H7 (cell line): ENCODE data around the gene MAD2L1BP. TPM values are rescaled to one million over a fixed set of nuclear protein-coding genes. Genes with fewer than 3 reads are reported as not detected.

Source experiments
- DNase-seq: peaks from one replicate; pipeline ENCODE4 v3.0.0; 2012
- H3K27me3 ChIP-seq: 2 replicates; pipeline ENCODE4 v1.6.0; 2011; ENCODE audit warnings: mild to moderate bottlenecking, low read length; ENCODE audit not compliant: control insufficient read depth, insufficient read depth
- H3K36me3 ChIP-seq: replicated peaks from 2 replicates; pipeline ENCODE4 v1.5.1; 2011; ENCODE audit warnings: low read length; ENCODE audit not compliant: control insufficient read depth, insufficient read depth
- H3K4me3 ChIP-seq: 2 replicates; pipeline ENCODE4 v1.5.1; 2011; ENCODE audit warnings: low read depth, mild to moderate bottlenecking, control low read depth, low read length, moderate library complexity; ENCODE audit not compliant: insufficient read depth
- total RNA-seq: library from RNA; depleted of rRNA; stranded (reverse); fragments of >200 nt; shearing (Covaris generic); gene quantifications from 2 replicates; pipeline ENCODE4 v1.2.3, GENCODE V29; 2014

The MAD2L1BP gene
- total RNA-seq, 1 experiment from 2014 or later: 46.5 TPM

DNA sequence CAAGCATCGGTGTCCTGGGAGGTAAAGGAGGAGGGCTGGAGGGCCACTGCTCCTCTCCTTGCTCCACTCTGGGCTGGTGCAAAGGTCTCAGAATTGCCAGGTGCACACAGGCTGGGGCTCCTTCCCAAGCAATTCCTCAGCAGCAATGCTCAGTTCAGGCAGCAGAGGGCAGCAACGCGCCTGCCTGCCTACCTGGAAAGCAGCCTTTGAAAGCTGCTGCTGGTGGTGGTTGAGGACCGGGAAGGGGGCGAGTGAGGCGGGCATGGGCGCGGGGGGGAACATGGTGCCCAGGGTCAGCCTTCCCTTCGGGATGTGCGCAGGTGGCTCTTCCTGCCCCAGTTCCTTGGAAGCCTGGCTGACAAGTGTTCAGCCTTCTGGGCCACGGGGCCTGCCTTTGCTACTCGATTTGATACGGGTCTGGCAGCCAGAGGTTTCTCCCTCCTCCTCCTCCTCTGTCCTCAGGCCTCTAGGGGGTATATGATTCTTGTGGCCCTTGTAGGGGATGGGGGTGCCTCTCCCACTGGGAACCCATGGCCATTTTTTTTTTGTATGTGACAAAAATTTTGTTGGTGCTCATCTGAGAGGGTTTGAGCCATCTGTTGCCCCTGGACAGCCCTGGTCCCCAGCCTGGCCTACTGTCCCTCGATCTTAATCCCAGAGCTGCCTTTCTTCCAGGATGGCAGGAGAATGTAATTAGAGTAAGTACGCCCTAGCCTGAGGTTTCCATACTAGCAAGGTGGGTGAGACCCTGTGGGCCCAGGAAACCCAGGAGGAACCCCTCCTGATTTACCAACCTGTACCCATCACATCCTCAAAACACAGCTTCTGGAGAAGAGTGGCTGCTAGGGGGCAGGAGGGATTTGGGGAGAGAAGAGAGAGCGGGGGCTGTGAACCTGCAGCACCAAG, 31.9 kb downstream of the MAD2L1BP start:
- Histone ChIP-seq H3K27me3 (no peaks in the 10 kb centered on the region), H3K36me3 (peaks cover 14% of the 10 kb centered on the region), H3K4me3 (no peak overlapping the region)
- DNase-seq: peak; percentile 92

DNA sequence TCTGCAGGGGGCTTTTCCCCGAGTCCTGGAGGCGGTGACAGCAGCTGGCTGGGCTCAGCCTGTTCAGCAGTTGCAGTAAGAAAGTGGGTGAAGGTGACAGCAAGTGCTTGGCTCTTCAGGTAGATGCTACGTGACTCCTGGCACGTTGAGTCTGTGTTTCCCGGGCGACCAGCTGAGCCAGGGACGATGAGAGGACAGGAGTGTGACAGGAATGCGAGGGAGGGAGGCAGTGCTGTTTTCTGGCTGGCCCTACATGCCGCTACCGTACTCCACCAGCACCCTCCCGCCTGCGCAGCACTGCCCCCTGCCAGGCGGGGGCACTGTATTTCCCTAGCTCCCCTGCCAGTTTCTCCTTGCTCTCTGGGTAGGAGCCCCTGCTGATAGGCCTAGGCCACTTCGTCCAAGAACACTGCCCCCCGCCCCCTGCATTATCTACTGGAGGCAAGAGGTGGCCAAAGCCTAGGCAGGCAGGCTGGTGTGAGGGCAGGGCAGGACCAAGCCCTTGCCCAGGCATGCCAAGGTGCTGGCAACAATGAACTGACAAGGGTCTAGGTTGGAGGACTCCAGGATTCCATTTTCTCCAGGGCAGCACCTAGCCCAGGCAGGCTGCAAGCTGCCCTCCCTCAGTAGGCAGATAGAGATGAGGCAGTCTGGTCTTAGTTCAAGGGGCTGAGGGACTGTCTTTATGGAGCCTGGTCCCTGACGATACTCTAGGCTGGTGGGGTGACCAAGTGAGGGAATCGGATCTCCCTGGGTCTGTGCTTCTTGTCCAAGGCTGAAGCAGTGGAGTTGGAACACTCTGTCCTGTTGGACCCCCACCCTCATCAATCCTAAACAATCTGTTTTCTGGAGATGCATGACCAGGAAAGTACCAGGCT, 32.8 kb downstream of the MAD2L1BP start:
- no peak overlapping the region for H3K4me3 ChIP-seq
- peak; percentile 90 for DNase-seq
- H3K27me3 ChIP-seq: no peaks in the 10 kb centered on the region
- peaks cover 16% of the 10 kb centered on the region for H3K36me3 ChIP-seq

DNA sequence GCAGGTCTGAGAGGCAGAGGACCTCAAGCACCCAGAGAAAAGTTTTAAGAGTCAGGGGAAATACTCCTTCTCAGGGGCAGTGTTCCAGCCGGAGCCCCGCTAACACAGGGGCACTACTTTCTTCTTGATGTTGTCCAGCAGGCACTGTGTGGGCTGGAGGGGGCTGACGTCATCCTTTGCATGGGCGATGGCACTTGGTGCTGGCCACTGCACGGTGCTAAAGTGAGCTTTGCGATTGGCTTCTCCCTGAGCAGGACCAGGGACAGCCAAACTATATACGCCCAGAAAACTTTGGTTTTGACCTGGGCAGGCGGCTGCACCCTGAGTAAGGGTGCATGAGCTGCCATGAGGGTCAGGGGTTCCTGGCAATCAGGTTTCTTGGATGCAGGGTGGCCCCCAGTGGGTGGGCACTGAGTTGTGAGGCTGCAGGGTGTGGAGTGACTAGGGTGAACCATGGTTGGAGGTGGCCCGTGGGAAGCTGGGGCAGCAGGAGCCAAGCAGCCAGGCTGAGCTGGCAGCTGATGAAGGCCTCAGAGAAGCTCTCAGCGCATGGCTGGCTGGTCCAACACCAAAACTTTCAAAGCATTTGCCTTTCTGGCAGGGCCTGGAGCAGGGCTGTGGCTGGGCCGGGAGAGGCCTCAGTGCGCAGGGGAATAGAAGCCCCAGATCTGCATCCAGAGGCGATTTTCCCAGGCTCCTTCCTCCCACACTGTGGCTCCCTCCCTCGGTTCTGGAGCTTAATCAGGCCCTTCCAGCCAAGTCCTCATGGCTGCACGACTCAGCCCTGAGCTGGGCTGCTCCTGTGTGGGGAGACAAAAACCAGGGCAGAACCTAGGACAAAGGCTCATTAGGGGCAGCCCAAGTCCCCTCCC, 33.6 kb downstream of the MAD2L1BP start:
- Histone ChIP-seq H3K27me3 (no peaks in the 10 kb centered on the region), H3K4me3 (no peak overlapping the region), H3K36me3 (peaks cover 21% of the 10 kb centered on the region)
- peak; percentile 62 for DNase-seq

DNA sequence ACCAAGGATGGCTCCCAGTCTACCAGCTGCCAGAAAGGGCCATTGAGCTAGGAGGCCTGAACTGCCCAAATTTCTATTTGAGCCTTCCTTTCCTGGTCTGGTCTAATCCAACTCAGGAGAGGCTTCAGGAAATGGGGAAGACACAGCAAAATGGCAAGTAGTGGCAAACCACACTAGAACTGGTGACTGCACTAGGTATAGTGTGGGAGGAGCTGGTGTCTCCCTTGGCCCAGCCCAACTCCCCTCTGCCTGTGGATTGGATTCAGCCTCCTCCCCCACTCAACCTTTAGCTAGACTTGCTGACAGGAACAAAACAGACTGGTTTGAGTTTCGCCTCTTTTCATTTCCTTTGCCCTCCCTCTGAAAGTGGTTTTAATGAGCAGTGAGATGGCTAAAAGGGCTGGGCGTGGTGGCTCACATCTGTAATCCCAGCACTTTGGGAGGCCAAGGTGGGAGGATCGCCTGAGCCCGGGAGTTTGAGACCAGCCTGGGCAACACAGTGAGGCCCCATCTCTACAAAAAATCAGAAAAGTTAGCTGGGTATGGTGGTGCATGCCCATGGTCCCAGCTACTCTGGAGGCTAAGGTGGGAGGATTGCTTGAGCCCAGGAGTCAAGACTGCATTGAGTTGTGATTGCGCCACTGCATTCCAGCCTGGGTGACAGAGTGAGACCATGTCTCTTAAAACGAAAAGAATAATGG, 34.4 kb downstream of the MAD2L1BP start:
- H3K27me3 ChIP-seq: no peaks in the 10 kb centered on the region
- peak; percentile 68 for DNase-seq

DNA sequence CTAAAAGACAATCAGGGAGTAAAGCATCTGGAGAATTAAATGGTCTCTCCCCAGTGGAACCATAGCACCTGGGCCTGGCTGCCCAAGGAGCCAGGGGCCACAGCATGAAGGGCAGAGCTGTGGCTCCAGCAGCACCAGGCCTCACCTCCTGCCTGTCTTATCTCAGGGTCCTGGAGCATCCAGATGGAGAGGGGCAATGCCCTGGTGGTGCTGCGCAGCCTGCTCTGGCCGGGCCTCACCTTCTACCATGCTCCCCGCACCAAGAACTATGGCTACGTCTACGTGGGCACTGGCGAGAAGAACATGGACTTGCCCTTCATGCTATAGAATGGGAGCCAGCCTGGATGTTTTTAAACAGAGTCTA, 35.0 kb downstream of the MAD2L1BP start:
- Histone ChIP-seq H3K27me3 (no peaks in the 10 kb centered on the region), H3K4me3 (no peak overlapping the region), H3K36me3 (peaks cover 32% of the 10 kb centered on the region)
- no peak for DNase-seq

More for the DNA sequence above, 34.4 kb downstream of the MAD2L1BP start:
- Histone ChIP-seq H3K36me3 (peaks cover 29% of the 10 kb centered on the region), H3K4me3 (no peak overlapping the region)

DNA sequence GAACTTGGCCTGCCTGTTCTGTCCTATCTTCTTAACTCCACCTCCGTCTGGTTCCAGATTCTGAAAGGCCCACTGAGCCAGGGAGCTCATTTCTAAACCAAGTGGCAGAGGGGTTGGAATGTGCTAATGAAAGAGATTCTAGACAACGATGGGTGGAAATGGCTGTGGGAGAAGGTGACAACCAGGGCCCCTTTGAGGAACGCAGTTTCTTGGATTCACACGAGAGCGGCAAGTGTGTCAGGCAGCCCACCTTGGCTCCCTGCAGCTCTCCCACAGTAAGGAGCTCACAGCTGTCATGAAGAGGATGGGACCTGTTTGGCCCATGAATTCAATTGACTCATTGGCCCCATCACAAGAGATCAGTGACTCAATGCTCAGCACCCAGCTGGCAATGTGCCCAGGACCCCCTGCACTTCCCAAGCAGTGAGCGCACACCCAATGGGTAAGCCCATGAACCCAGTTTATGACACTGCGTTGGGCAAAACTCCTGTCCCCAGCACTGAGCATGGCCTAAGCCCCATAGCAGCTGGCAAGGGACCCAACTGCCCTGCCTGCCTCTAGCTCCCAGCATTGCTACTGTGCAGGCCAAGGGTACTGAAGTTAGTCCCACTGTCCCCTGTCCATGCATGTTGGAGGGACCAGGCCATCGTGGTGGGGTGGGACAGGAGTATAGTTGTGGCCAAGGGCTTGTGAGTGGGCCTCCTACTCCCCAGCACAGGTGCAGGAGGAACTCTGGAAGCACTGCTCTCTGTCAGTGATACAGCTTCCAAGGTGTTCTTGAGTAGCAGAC, 35.6 kb downstream of the MAD2L1BP start:
- no peaks in the 10 kb centered on the region for H3K27me3 ChIP-seq
- no peak overlapping the region for H3K4me3 ChIP-seq
- DNase-seq: no peak
- H3K36me3 ChIP-seq: peaks cover 34% of the 10 kb centered on the region

DNA sequence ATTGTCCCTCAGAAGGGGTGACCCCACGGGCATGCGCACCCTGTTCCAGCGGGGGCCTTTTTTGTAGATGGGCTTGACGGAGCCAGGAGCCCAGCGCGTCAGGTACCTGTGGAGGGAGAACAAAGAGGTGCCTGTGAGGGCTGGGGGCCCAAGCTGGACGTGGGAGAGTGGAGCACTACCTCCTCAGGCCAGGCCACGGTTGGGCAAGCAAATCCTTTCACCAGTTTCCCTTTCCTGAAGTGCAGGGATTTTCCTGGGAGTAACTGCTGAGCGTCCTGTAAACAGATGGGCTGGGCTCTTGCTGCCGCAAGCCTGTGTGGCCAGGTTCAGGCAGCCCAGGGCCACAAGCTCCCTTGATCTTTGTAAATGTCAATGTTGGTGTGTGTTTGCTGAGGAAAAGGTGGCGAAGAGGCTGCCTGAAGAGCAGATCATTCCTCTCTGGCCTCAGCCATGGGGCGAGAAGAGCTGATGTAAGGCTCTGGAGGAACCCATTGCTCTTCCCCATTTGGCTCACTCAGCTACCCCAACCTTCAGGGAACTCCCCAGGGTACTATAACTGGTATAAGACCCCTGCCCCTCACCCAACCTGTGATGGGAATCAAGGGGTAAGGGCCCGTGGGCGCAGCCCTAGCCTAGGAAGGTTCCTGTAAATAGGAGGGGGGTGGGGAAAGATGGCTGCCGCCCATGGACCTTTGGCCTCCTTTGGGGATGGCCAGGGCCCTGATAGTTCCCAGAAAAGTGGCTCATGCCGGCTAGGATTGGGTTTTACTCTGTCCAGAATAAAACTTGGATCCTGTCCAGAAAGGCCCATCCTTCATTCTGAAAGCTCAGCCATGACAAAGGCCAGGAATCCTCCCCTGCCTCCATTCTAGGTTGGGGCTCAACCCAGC, 36.4 kb downstream of the MAD2L1BP start:
- H3K4me3 ChIP-seq: no peak overlapping the region
- no peaks in the 10 kb centered on the region for H3K27me3 ChIP-seq
- peaks cover 40% of the 10 kb centered on the region for H3K36me3 ChIP-seq
- no peak for DNase-seq

DNA sequence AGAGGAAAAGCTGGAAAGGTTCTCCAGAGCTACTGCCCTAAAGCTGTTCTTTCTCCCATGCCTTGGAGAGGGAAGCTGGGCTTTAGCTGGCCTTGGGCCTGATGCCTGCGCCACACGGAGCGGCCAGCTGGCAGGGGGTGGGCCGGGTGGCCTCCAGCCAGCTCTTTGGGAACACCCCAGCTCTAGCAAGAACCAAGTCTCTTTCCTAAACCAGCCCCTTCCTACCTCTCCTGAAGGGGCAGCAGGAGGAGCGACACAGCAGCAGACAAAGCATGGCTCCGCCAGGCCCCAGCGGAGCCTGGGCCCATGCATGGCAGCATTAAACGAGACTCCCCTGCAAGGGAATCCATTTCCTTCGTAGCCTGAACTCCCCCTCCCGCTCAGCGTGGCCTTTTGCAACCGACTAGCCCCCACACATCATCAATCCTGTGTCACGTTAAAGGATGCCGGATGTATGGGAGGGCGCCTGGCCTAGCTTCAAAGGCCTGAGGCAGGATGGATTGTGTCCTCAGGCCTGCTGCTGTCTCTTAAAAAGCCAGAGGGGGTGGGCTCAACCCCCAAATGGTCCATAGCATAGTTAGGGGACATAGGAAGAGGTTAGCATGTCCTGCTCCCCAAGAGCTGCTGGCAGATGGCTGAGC, 37.9 kb downstream of the MAD2L1BP start:
- Histone ChIP-seq H3K4me3 (no peak overlapping the region), H3K36me3 (peaks cover 53% of the 10 kb centered on the region), H3K27me3 (no peaks in the 10 kb centered on the region)
- DNase-seq: no peak

DNA sequence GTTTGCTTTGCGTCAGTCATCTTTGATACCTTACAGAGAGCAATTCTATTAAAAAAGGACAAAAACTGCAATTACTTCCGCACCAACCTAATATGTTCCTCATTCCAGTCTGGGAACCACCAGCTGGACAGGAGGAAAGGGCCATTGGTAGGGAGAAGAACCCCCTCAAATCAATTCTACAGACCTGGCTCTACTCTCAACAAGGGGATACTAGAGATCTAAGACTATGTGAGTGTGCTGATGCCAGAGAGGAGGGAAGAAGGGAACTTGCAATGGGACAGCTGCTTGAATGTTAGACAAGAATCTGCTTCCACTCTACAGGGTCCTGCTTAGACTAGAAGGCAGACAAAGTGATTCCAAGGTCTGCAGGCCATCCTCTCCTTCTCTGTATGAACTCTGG, 38.7 kb downstream of the MAD2L1BP start:
- no peak overlapping the region for H3K4me3 ChIP-seq
- DNase-seq: no peak
- no peaks in the 10 kb centered on the region for H3K27me3 ChIP-seq
- peaks cover 57% of the 10 kb centered on the region for H3K36me3 ChIP-seq

DNA sequence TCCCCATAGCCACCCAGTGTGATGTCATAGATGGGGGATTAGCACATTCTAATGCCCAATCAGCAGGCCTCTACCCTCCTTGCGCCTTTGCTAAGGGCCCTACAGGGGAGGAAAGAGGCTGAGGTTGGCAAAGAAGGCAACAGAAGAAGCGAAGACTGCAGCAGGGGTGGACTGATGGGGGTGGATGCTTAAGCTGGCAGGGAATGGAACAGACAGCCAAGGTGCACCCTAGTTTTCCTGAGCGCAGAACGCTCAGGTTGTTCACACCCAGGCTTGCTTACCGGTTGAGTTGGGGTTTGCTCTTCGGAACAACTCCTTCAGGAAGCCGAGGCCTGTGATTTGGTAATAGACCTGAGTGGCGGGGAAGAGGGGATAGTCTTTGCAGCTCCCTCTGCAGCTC, 39.3 kb downstream of the MAD2L1BP start:
- Histone ChIP-seq H3K4me3 (no peak overlapping the region), H3K27me3 (no peaks in the 10 kb centered on the region), H3K36me3 (peaks cover 60% of the 10 kb centered on the region)
- DNase-seq: no peak

DNA sequence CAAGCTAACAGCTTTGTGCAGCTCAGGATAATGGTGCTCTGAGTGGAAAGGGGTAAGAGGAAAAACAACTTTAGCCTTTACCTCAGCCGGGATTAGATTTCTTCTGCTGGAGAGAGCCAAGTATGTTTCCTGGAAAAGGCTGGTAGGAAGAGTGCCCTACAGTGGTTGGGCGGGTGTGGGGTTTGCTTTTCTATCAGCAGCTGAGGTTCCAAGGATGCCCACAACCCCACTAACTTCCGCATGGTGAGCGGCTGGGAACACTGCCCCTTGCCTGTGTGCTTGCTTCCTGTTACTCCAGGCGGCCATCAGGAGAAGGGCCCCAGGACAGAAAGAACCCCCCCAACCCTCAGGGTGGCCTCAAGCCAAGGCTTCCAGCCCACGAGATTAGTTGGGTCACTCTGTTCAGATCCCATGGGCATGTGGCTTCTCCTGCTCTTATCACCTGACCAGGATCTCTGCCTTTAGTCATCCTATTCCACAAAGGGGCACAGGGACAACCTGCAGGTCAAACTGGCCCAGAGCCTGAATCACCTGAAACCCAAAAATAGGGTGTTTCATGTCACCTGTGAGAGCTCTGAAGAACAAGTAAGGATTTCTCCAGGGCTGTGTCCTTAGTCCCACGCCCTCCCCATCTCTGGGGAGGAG, 41.4 kb downstream of the MAD2L1BP start:
- DNase-seq: no peak

DNA sequence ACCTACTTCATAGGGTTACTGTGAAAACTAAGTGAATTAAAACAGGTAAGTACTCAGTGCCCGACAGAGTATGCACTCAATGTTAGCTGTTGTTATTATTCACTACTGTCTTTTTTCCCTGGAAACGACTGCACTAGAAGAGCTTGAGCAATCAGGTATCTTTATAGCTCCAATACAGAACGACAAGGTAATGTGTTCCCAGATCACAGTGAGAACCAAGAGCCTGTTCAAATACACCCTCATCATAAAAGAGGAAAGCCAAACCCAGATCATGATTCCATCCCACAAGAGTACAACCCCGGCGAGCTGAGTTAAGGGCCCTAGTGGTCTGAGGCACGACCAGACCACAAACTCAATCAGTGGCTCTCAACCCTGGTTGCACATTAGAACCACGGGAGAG, 42.1 kb downstream of the MAD2L1BP start:
- DNase-seq: no peak
- Histone ChIP-seq H3K27me3 (no peaks in the 10 kb centered on the region), H3K36me3 (peaks cover 51% of the 10 kb centered on the region), H3K4me3 (no peak overlapping the region)

More for the DNA sequence above, 41.4 kb downstream of the MAD2L1BP start:
- Histone ChIP-seq H3K4me3 (no peak overlapping the region), H3K36me3 (peaks cover 51% of the 10 kb centered on the region), H3K27me3 (no peaks in the 10 kb centered on the region)
